AG09319 (cell line): ENCODE data around the gene SERINC5.
"Not testable (repeated sequence)": the region's sequence is repeated elsewhere in the genome, so short reads cannot be mapped to it uniquely, and the experiment has no call there.

Source experiments
- DNase-seq: peaks from one replicate; pipeline ENCODE4 v3.0.0-alpha.2; 2010; ENCODE audit warnings: low read depth; ENCODE audit errors: extremely low read depth
- CTCF ChIP-seq: IDR thresholded peaks from 2 replicates; pipeline ENCODE4 v1.5.1; 2011; ENCODE audit warnings: low read depth, mild to moderate bottlenecking, inconsistent platforms, low read length, moderate library complexity

Gene SERINC5

DNA sequence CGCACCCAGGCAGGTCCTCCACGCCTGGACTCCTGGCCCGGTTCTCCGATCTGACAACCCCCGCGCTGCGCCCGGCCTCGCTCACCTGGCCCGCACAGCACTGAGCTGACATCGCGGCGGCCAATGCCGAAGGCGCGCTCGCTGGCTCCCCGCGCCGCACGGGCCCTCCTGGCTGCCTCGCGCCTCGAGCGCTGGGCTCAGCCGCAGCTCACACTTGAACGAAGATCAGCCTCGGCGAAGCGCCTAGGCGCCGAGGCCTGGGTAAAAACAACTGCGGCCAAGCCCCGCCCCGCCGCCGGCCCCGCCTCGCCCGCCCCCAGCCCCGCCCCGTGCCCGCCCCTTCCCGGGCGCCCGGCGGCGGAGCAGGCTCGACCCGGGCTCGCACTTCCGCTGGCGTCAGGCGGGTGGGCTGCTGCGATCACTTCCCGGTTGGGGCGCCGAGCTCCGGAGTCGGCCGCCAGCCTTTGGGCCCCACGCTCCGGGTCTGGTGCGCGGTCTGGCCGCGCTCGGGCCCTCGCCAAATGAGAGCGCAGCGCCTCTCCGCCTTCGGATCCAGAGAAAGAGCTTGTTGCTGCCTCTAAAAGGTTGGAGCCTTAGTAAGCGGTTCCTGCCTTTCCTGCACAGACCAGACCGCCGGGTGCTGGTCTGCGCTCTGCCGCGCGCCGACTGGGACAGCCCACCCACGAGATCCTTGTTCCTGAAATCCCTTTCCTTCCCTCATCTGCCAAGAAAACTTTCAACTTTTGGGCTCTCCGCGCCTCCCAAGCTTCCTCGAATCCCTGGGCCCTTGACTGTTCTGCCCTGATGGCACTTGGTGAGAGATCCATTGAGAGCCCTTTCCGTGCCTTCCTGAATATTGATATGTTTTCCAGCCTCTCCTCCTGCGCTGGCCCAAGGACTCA, at the start of gene SERINC5:
Gene SERINC5 (minus strand): TSS at position 238 of the 902 bp plus-strand sequence. CDS start 126 bp downstream, at position 112.
- no peak for DNase-seq
- TF ChIP-seq CTCF = no peak

DNA sequence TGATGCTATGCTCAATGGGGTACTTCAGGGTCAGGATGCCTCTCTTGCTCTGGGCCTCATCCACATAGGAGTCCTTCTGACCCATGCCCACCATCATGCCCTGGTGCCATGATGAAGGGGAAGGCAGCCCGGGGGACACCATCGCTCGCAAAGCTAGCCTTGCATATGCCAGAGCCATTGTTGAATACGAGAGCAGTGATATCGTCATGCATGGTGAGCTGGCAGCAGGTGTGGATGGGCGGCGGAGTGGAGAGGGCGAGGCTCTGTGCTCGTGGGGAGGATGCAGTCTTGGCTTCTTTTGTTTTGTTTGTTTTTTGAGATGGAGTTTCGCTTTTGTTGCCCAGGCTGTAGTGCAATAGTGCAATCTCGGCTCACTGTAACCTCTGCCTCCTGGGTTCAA, 46.8 kb upstream of the SERINC5 start:
- no peak for DNase-seq
- TF ChIP-seq CTCF = no peak

GRCh38 chr5:80301342-80301741, 45.5 kb upstream of the SERINC5 start:
- DNase-seq = not testable (repeated sequence)

GRCh38 chr5:80300796-80301195, 44.9 kb upstream of the SERINC5 start:
- not testable (repeated sequence) for DNase-seq

DNA sequence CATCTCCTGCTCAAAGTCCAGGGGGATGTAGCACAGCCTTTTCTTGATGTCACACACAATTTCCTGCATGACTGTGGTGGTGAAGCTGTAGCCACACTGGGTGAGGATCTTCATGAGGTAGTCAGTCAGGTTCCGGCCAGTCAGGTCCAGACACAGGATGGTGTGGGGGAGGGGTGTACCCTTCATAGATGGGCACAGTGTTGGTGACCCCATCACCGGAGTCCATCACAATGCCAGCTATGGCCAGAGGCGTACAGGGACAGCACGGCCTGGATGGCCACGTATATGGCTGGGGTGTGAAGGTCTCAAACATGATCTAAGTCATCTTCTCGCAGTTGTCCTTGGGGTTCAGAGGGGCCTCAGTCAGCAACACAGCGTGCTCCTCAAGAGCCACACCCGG, 44.3 kb upstream of the SERINC5 start:
- no peak for TF ChIP-seq CTCF

GRCh38 chr5:80299601-80300000, 43.8 kb upstream of the SERINC5 start:
- TF ChIP-seq CTCF = no peak
- no peak for DNase-seq

More for the DNA sequence above, 44.3 kb upstream of the SERINC5 start:
- DNase-seq = no peak

DNA sequence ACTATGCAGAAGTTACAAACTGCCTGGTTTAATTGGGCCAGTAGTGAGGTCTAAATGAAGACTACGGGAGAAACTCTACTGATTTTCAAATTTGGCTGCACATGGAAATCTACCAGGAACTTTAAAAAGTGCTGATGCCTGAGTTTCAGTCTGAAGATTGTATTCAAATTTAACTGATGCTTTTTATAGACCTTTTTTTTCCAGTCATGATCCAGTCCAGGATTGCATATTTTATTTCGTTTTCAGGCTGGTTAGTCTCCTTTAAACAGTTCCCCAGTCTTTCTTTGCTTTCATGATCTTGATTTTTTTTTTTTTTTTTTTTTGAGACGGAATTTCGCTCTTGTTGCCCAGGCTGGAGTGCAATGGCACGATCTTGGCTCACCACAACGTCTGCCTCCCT, 40.3 kb upstream of the SERINC5 start:
- no peak for DNase-seq
- no peak for TF ChIP-seq CTCF

GRCh38 chr5:80291761-80292160, 35.9 kb upstream of the SERINC5 start:
- TF ChIP-seq CTCF = no peak
- DNase-seq = no peak
